Mesodermal cell (in vitro differentiated cells): ENCODE measurements around the gene PLOD3.
A peak's percentile ranks its signal among the peaks of the same experiment; 100 is the strongest.

Source experiments
- H3K27ac ChIP-seq: 2 replicates; pipeline ENCODE4 v1.7.0; 2013; ENCODE audit warnings: mild to moderate bottlenecking, low read depth, low read length, moderate library complexity; ENCODE audit not compliant: severe bottlenecking
- H3K36me3 ChIP-seq: 2 replicates; pipeline ENCODE4 v1.7.1; 2013; ENCODE audit warnings: mild to moderate bottlenecking, low read length, moderate library complexity; ENCODE audit not compliant: control insufficient read depth, insufficient read depth
- H3K4me1 ChIP-seq: one replicate; pipeline ENCODE4 v1.7.1; 2013; ENCODE audit warnings: mild to moderate bottlenecking, low read length; ENCODE audit not compliant: insufficient read depth, control insufficient read depth, poor library complexity, severe bottlenecking
- H3K4me3 ChIP-seq: 2 replicates; pipeline ENCODE4 v1.7.0; 2013; ENCODE audit warnings: low read length, control low read depth, mild to moderate bottlenecking; ENCODE audit not compliant: insufficient read depth, poor library complexity, severe bottlenecking; ENCODE audit errors: extremely low read depth
- H3K9me3 ChIP-seq: 2 replicates; pipeline ENCODE4 v1.7.1; 2013; ENCODE audit warnings: mild to moderate bottlenecking, low read length, moderate library complexity; ENCODE audit not compliant: control insufficient read depth
- WGBS, 2 experiments: methylation state at CpG; one replicate each; pipeline ENCODE4 v1.1.5; 2013; ENCODE audit warnings: missing lambda C conversion rate in 2 of 2; ENCODE audit not compliant: insufficient coverage in 2 of 2; 5-methylcytosine and 5-hydroxymethylcytosine counted together

Gene PLOD3

DNA sequence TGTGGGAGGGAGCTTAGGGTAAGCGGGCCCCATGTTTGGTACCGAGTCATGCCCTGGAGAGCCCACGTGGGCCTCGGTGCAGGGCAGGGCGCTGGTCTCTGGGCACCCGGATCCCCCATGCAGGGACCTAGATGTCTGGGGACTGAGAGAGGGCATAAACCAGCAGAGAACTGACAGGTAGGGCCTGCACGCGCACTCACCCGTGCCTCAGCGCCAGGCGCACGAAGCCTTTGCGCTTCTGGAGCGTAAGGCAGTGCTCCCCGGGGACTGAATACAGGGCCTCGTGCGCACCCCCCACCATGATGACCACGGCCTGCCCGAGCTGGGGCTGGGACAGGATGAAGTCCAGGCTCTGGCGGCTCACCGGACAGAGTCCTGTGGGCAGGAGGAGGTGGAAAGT lies 19.4 kb downstream of the PLOD3 start:
- Histone ChIP-seq H3K4me3 (no peak overlapping the region), H3K27ac (no peak overlapping the region), H3K36me3 (no peaks in the 10 kb centered on the region), H3K4me1 (peaks cover 4% of the 10 kb centered on the region), H3K9me3 (no peaks in the 10 kb centered on the region)
- 93 to 96% methylated on average over 19 to 20 of the region's 21 CpGs for WGBS, 2 experiments

DNA sequence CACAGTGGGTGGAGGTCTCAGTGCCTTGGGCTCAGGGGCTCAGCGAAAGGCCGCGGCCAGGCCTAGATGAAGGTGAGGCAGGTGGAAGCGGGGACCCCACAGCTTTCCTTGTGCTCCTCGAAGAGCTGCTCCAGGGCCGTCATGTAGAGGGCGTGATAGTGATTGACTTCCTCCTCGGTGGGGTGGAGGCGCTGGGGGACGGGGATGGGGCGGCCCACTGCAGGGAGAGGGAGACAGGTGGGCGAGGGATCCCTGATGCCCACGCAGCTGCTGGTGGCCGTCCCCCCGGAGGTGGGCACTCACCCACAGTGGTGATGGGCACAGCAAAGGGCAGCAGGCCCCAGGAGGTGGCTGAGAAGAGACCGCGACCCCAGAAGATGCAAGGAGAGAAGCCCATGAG lies 21.5 kb downstream of the PLOD3 start:
- Histone ChIP-seq H3K9me3 (no peaks in the 10 kb centered on the region), H3K4me3 (no peak overlapping the region), H3K36me3 (no peaks in the 10 kb centered on the region), H3K27ac (no peak overlapping the region), H3K4me1 (peaks cover 2% of the 10 kb centered on the region)
- 91 to 94% methylated on average over 14 of the region's 17 CpGs for WGBS, 2 experiments

DNA sequence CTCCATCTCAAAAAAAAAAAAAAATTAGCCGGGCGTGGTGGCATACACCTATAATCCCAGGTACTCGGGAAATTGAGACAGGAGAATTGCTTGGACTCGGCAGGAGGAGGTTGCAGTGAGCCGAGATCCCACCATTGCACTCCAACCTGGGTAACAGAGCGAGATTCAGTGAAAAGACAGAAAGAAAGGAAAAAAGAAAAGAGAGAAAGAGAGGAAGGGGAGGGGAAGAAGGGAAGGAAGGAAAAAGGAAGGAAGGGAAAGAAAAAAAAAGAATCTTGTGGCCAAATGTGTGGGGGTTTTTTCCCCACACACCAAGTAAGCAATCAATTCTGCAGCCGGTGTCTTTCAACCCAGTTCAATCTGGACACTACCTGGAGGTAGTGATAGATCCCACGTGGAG lies 28.3 kb downstream of the PLOD3 start:
- Histone ChIP-seq H3K36me3 (no peaks in the 10 kb centered on the region), H3K9me3 (no peaks in the 10 kb centered on the region), H3K27ac (no peak overlapping the region), H3K4me3 (no peak overlapping the region), H3K4me1 (no peaks in the 10 kb centered on the region)
- WGBS, 2 experiments, result 29 to 84% methylated on average over 1 to 8 of the region's 8 CpGs

DNA sequence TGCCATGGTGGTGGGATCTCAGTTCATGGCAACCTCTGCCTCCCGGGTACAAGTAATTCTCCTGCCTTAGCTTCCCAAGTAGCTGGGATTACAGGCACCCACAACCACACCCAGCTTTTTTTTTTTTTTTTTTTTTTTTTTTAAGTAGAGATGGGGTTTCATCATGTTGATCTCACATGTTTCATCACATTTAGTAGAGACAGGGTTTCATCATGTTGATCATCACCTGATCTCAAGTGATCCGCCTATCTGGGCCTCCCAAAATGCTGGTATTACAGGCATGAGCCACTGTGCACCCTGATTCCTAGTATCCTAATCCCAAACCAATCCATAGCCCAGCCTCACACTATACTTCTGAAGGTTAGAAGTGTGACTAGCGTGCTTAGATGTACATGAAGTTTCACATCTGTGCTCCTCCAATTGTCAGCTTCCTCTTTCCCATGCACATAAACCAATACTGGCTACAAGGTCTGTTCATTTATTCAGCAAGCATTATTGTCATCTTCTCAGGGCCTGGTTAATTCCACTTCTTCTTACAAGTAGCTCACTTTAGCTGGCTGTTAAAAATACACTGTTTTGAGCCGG lies 30.4 kb downstream of the PLOD3 start:
- no peak overlapping the region for H3K27ac ChIP-seq
- no peaks in the 10 kb centered on the region for H3K4me1 ChIP-seq
- no peaks in the 10 kb centered on the region for H3K36me3 ChIP-seq
- H3K4me3 ChIP-seq, result no peak overlapping the region
- H3K9me3 ChIP-seq, result no peaks in the 10 kb centered on the region
- 91 to 100% methylated on average over 3 of the region's 4 CpGs for WGBS, 2 experiments

DNA sequence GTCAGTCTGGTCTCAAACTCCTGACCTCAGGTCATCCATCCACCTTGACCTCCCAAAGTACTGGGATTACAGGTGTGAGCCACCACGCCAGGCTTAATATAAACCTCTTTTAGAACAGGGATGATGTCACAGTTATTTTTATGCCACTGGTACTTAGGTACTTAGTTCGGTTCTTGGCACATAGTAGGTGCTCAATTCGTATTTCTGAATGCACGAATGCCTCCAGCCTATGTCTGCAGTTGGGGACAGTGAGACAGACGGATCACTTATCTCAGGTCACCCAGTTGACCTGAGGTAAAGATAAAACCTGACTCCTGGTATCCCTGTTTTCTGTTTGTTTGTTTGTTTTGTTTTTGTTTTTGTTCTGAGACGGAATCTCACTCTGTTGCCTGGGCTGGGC lies 31.2 kb downstream of the PLOD3 start:
- Histone ChIP-seq H3K4me3 (no peak overlapping the region), H3K9me3 (no peaks in the 10 kb centered on the region), H3K4me1 (no peaks in the 10 kb centered on the region), H3K36me3 (no peaks in the 10 kb centered on the region), H3K27ac (no peak overlapping the region)
- WGBS, 2 experiments, result 91 to 95% methylated on average over 5 to 6 of the region's 6 CpGs

DNA sequence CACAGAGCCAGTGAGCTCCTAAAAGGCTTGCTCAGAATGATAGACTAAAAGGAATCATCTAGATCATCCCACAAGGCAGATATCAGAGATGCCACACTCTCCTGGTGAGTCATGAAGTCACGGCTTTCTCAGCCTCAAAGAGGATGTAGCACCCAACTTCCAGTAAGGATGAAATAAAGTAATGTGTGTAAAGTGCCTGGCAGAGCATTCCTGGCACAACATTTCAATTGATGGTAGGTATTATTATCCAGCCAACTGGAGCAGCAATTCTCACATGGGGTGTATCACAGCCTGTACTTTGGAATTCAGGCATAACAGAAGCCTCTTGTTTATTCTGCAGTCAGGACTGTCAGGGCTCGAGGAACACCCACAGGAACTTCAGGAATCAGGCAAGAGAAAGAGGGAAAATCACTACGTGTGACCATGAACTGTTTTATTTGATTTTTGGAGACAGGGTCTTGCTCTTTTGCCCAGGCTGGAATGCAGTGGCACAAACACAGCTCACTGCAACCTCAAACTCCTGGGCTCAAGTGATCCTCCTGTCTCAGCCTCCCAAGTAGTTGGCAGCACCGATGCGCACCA lies 32.0 kb downstream of the PLOD3 start:
- Histone ChIP-seq H3K9me3 (no peaks in the 10 kb centered on the region), H3K4me3 (no peak overlapping the region), H3K36me3 (no peaks in the 10 kb centered on the region), H3K27ac (no peak overlapping the region), H3K4me1 (no peaks in the 10 kb centered on the region)
- 63 to 69% methylated on average over 4 to 5 of the region's 5 CpGs for WGBS, 2 experiments

DNA sequence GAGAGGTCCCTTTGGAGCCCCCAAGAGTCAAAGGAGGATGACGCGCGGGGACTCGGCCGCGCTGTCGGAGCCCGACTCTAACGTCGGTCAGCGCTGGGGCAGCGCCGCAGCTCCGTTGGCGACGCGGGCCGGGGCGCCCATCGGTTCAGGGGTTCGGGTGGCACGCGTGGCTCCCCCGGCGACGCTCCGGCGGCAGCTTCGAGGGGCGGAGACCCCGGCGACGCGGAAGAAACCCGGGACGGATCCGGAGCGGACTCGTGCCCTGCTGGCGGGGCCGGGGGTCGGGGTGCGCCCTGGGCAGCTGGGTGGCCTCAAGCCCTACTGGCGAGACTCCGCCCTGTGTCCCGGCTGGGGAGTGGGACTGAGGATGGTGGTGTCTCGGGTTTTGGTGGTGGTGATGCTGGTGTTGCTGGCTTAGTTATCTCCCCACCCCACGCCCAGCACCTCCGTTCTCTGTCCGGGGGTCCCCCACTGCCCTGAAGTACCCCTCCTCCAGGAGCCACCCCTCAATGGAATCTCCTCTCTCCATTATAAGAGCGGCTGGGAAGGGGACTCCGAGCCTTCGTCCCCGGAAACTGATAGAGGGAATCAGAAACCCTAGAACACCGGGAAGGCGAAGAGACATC lies 37.1 kb downstream of the PLOD3 start, which contains the start of gene NAT16:
NAT16 (minus strand) TSS at position 164 of the 626 bp plus-strand sequence. CDS start 5,486 bp downstream, outside the sequence.
- WGBS, 2 experiments, result 6 to 9% methylated on average over 35 to 47 of the region's 56 CpGs
- H3K4me3 ChIP-seq, result peak within 1 kb of the TSS; percentile 25
- H3K4me1 ChIP-seq, result peaks cover 10% of the 10 kb centered on the region
- no peaks in the 10 kb centered on the region for H3K9me3 ChIP-seq
- H3K36me3 ChIP-seq, result no peaks in the 10 kb centered on the region
- no peak within 1 kb of the TSS for H3K27ac ChIP-seq

DNA sequence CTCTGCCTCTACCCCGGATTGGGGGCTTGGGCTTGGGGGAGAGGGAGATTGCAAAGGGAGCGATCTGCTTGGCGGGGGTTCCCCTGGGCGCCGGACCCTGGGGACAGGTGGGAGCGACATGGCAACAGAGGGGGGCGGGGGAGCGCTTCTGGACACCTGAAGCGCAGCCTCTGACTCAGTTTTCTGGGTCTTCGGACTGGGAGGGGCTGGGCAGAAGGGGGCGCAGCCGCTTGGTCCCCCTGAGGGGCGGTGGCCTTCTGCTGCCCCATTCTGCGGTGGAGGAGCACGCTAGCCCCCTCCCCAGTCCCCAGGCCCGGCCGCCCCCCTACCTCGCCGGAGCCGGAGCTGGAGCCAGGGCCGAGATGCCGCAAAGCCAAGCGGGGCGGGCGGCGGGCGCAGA lies 37.7 kb downstream of the PLOD3 start:
- Histone ChIP-seq H3K27ac (no peak overlapping the region), H3K4me3 (peak overlapping the region; percentile 25), H3K9me3 (no peaks in the 10 kb centered on the region), H3K36me3 (no peaks in the 10 kb centered on the region), H3K4me1 (peaks cover 10% of the 10 kb centered on the region)
- WGBS, 2 experiments, result 0 to 1% methylated on average over 3 to 20 of the region's 27 CpGs

DNA sequence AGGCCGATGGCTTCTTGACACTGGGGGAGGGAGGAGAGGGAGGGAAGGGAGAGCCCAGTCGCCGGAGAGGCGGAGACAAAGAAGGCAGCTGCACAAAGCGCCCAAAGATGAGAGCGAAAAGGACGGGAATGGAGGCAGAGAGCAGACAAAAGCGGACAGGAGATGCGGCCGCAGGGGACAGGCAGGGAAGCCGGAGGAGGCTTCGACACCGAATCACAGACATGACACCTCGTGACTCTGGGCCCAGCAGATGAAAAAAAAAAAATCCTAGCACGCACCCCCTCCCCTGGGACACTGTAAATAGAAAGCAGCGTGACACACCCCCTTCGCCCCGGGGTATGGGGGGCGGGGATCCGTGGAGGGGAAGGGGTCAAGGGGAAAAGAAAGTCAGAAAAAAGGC lies 38.3 kb downstream of the PLOD3 start:
- Histone ChIP-seq H3K4me1 (peaks cover 10% of the 10 kb centered on the region), H3K9me3 (no peaks in the 10 kb centered on the region), H3K36me3 (no peaks in the 10 kb centered on the region), H3K4me3 (peak overlapping the region; percentile 25), H3K27ac (no peak overlapping the region)
- 3 to 4% methylated on average over 9 to 13 of the region's 20 CpGs for WGBS, 2 experiments

DNA sequence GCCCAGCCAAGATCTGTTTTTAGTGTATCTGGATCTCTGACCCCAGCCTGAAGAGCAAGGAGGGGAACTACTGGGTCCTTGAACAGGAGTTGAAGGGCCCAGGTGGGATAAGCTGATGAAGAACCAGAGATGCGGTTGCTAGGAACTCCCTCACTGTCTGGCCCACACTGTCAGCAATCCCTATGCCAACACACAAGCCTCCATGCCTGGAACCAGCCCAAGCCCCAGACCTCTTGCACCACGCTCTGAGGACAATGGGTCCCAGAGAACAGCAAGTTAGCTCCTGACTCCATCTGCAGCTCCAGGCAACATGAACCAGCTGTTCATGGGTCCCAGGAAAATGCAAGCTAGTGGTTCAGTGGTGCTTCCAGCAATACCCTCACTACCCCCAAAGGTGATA lies 39.7 kb downstream of the PLOD3 start:
- Histone ChIP-seq H3K36me3 (no peaks in the 10 kb centered on the region), H3K4me3 (no peak overlapping the region), H3K4me1 (peaks cover 20% of the 10 kb centered on the region), H3K27ac (no peak overlapping the region), H3K9me3 (no peaks in the 10 kb centered on the region)
- 95 to 100% methylated on average over 2 of the region's 2 CpGs for WGBS, 2 experiments

DNA sequence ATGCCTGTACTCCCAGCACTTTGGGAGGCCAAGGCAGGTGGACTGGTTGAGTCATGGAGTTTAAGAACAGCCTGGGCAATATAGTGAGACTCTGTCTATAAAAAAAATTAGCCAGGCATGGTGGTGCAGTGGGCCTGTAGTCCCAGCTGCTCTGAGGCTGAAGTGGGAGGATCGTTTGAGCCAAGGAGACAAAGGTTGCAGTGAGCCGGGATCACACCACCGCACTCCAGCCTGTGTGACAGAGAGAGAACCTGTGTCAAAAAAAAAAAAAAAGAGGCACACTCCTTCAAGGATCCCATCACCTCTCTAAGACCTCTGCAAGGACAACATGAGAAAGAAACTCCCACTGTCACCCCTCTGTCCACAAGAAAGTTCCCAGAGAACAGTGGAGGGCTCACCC lies 41.7 kb downstream of the PLOD3 start:
- no peaks in the 10 kb centered on the region for H3K9me3 ChIP-seq
- H3K27ac ChIP-seq, result no peak overlapping the region
- no peaks in the 10 kb centered on the region for H3K36me3 ChIP-seq
- peaks cover 31% of the 10 kb centered on the region for H3K4me1 ChIP-seq
- H3K4me3 ChIP-seq, result no peak overlapping the region
- WGBS, 2 experiments, result 54% methylated on average over 3 of the region's 3 CpGs; no CpG with 5 or more reads in 1 of the 2 experiments
